Endothelial cell of hepatic sinusoid (primary cell): Measurements from ENCODE around the gene LRCH3.

Source experiments
- in situ Hi-C: cut with HindIII; loops from 2 replicates; pipeline ENCODE4 v1.10.0; 2017; ENCODE audit warnings: low sequenced_read_pairs

LRCH3 gene

GRCh38 chr3:197833930-197834715 is 43.1 kb downstream of the LRCH3 start:
- in situ Hi-C loops, result no loop called here

GRCh38 chr3:197835509-197835908 is 44.5 kb downstream of the LRCH3 start:
- in situ Hi-C loops, result no loop called here

- in situ Hi-C loops, result no loop called here
Observed at GRCh38 chr3:197836244-197836643, 45.2 kb downstream of the LRCH3 start.

- in situ Hi-C loops, result no loop called here
Observed at GRCh38 chr3:197837282-197837681, 46.2 kb downstream of the LRCH3 start.

- in situ Hi-C loops, result no loop called here
Observed at GRCh38 chr3:197841789-197842188, 50.7 kb downstream of the LRCH3 start.

- in situ Hi-C loops, result no loop called here
Observed at GRCh38 chr3:197846491-197846890, 55.4 kb downstream of the LRCH3 start.

- in situ Hi-C loops, result no loop called here
Observed at GRCh38 chr3:197847866-197848401, 56.9 kb downstream of the LRCH3 start.

- in situ Hi-C loops, result no loop called here
Observed at GRCh38 chr3:197854596-197855343, 63.7 kb downstream of the LRCH3 start.

- in situ Hi-C loops, result no loop called here
Observed at GRCh38 chr3:197855571-197855970, 64.5 kb downstream of the LRCH3 start.

- in situ Hi-C loops, result no loop called here
Observed at GRCh38 chr3:197856199-197856816, 65.3 kb downstream of the LRCH3 start.

- in situ Hi-C loops, result no loop called here
Observed at GRCh38 chr3:197858133-197858532, 67.1 kb downstream of the LRCH3 start.

- in situ Hi-C loops, result no loop called here
Observed at GRCh38 chr3:197858598-197858997, 67.5 kb downstream of the LRCH3 start.

GRCh38 chr3:197866035-197866434 is 75.0 kb downstream of the LRCH3 start:
- in situ Hi-C loops, result no loop called here

- in situ Hi-C loops, result no loop called here
Observed at GRCh38 chr3:197873329-197873728, 82.3 kb downstream of the LRCH3 start.

GRCh38 chr3:197874064-197874463 is 83.0 kb downstream of the LRCH3 start:
- in situ Hi-C loops, result no loop called here

- in situ Hi-C loops, result no loop called here
Observed at GRCh38 chr3:197874653-197875052, 83.6 kb downstream of the LRCH3 start.

- in situ Hi-C loops, result no loop called here
Observed at GRCh38 chr3:197877902-197878301, 86.8 kb downstream of the LRCH3 start.

- in situ Hi-C loops, result no loop called here
Observed at GRCh38 chr3:197878427-197878826, 87.4 kb downstream of the LRCH3 start.

GRCh38 chr3:197880491-197881269 is 89.6 kb downstream of the LRCH3 start:
- in situ Hi-C loops, result no loop called here

- in situ Hi-C loops, result no loop called here
Observed at GRCh38 chr3:197881270-197881969, 90.4 kb downstream of the LRCH3 start.
